H9 (cell line): Measurements from ENCODE around the gene IL1RAPL1. TPM values are rescaled to one million over a fixed set of nuclear protein-coding genes. Genes with fewer than 3 reads are reported as not detected.

Experiments used
- DNase-seq: peaks from one replicate; pipeline ENCODE4 v3.0.0-alpha.2; 2017
- H2AFZ ChIP-seq: one replicate; pipeline ENCODE4 v1.6.1; 2013; ENCODE audit warnings: mild to moderate bottlenecking, low read length, control low read depth, moderate library complexity
- H2AK5ac ChIP-seq: 2 replicates; pipeline ENCODE4 v1.6.1; 2013; ENCODE audit warnings: low read length, control low read depth, mixed read lengths; ENCODE audit not compliant: insufficient read length
- H2BK120ac ChIP-seq: one replicate; pipeline ENCODE4 v1.6.1; 2013; ENCODE audit warnings: low read depth, mild to moderate bottlenecking, low read length, control low read depth, inconsistent platforms; ENCODE audit not compliant: poor library complexity, severe bottlenecking
- H2BK12ac ChIP-seq: 2 replicates; pipeline ENCODE4 v1.6.1; 2013; ENCODE audit warnings: low read length, control low read depth, mixed read lengths, low read depth; ENCODE audit not compliant: insufficient read length
- H2BK15ac ChIP-seq: 2 replicates; pipeline ENCODE4 v1.6.1; 2013; ENCODE audit warnings: low read depth, low read length, control low read depth
- H2BK20ac ChIP-seq: one replicate; pipeline ENCODE4 v1.6.1; 2013; ENCODE audit warnings: low read depth, mild to moderate bottlenecking, low read length, control low read depth, inconsistent platforms; ENCODE audit not compliant: poor library complexity, severe bottlenecking
- H2BK5ac ChIP-seq: 2 replicates; pipeline ENCODE4 v1.6.1; 2013; ENCODE audit warnings: low read length, control low read depth, mixed read lengths; ENCODE audit not compliant: insufficient read length
- H3K14ac ChIP-seq: 2 replicates; pipeline ENCODE4 v1.6.1; 2013; ENCODE audit warnings: low read length, control low read depth; ENCODE audit not compliant: insufficient read depth
- H3K18ac ChIP-seq: 2 replicates; pipeline ENCODE4 v1.6.1; 2013; ENCODE audit warnings: low read depth, mild to moderate bottlenecking, mixed read lengths, low read length, control low read depth; ENCODE audit not compliant: insufficient read length
- H3K23ac ChIP-seq: 2 replicates; pipeline ENCODE4 v1.6.1; 2013; ENCODE audit warnings: low read length, control low read depth, mixed read lengths, low read depth; ENCODE audit not compliant: insufficient read length
- H3K23me2 ChIP-seq: 2 replicates; pipeline ENCODE4 v1.6.1; 2013; ENCODE audit warnings: low read depth, mild to moderate bottlenecking, mixed read lengths, low read length, control low read depth; ENCODE audit not compliant: insufficient read length, poor library complexity, severe bottlenecking
- H3K27ac ChIP-seq: 2 replicates; pipeline ENCODE4 v1.5.1; 2013; ENCODE audit warnings: low read length, control low read depth, mixed read lengths, low read depth; ENCODE audit not compliant: insufficient read length
- H3K27me3 ChIP-seq: 2 replicates; pipeline ENCODE4 v1.6.1; 2013; ENCODE audit warnings: low read length, control low read depth, inconsistent platforms; ENCODE audit not compliant: insufficient read depth
- H3K4ac ChIP-seq: 2 replicates; pipeline ENCODE4 v1.6.1; 2013; ENCODE audit warnings: low read depth, mild to moderate bottlenecking, control low read depth, inconsistent platforms, low read length, moderate library complexity
- H3K4me1 ChIP-seq: 2 replicates; pipeline ENCODE4 v1.6.1; 2013; ENCODE audit warnings: low read length, control low read depth, inconsistent platforms; ENCODE audit not compliant: insufficient read depth
- H3K4me2 ChIP-seq: 2 replicates; pipeline ENCODE4 v1.6.1; 2013; ENCODE audit warnings: low read length, control low read depth, mixed read lengths; ENCODE audit not compliant: insufficient read length, insufficient read depth
- H3K56ac ChIP-seq: 2 replicates; pipeline ENCODE4 v1.6.1; 2013; ENCODE audit warnings: low read depth, mild to moderate bottlenecking, mixed read lengths, low read length, control low read depth; ENCODE audit not compliant: insufficient read length
- H3K79me1 ChIP-seq: 2 replicates; pipeline ENCODE4 v1.6.1; 2013; ENCODE audit warnings: low read depth, mild to moderate bottlenecking, moderate library complexity, low read length, control low read depth, inconsistent platforms; ENCODE audit not compliant: insufficient read depth, poor library complexity, severe bottlenecking
- H3K79me2 ChIP-seq: 2 replicates; pipeline ENCODE4 v1.6.1; 2013; ENCODE audit warnings: low read length, control low read depth, inconsistent platforms; ENCODE audit not compliant: insufficient read depth
- H3K9ac ChIP-seq: 2 replicates; pipeline ENCODE4 v1.6.1; 2013; ENCODE audit warnings: low read length, control low read depth, mixed read lengths; ENCODE audit not compliant: insufficient read length; ENCODE audit errors: extremely low read depth
- H3K9me3 ChIP-seq: one replicate; pipeline ENCODE4 v1.6.1; 2013; ENCODE audit warnings: low read depth, low read length, inconsistent platforms; ENCODE audit not compliant: control insufficient read depth
- H3T11ph ChIP-seq: one replicate; pipeline ENCODE4 v1.6.1; 2013; ENCODE audit warnings: mild to moderate bottlenecking, low read length, control low read depth, inconsistent platforms
- H4K20me1 ChIP-seq: one replicate; pipeline ENCODE4 v1.6.1; 2013; ENCODE audit not compliant: control insufficient read depth, insufficient read length, insufficient read depth
- H4K5ac ChIP-seq: 2 replicates; pipeline ENCODE4 v1.6.1; 2013; ENCODE audit warnings: low read depth, mild to moderate bottlenecking, mixed read lengths, low read length, control low read depth; ENCODE audit not compliant: insufficient read length
- H4K8ac ChIP-seq: replicated peaks from 2 replicates; pipeline ENCODE4 v1.6.1; 2013; ENCODE audit warnings: low read length, control low read depth, mixed read lengths, low read depth; ENCODE audit not compliant: insufficient read length
- H4K91ac ChIP-seq: 2 replicates; pipeline ENCODE4 v1.6.1; 2013; ENCODE audit warnings: low read depth, mild to moderate bottlenecking, moderate library complexity, mixed read lengths, low read length, control low read depth; ENCODE audit not compliant: insufficient read length
- H3K27ac Mint-ChIP-seq, 3 experiments: 2 replicates in 2 of 3; 3 replicates in 1 of 3; pipeline ENCODE4 v1.8.0; 2020 to 2021; ENCODE audit warnings: mixed read lengths in 3 of 3, mild to moderate bottlenecking in 1 of 3, moderate library complexity in 1 of 3
- H3K27me3 Mint-ChIP-seq: 2 replicates; pipeline ENCODE4 v1.8.0; 2021; ENCODE audit warnings: low read depth, mild to moderate bottlenecking, moderate library complexity, mixed read lengths
- H3K36me3 Mint-ChIP-seq, 3 experiments: 2 replicates in 2 of 3; 3 replicates in 1 of 3; pipeline ENCODE4 v1.8.0; 2020 to 2021; ENCODE audit warnings: low read depth in 3 of 3, mixed read lengths in 3 of 3; ENCODE audit not compliant: insufficient read depth in 1 of 3
- H3K4me1 Mint-ChIP-seq, 2 experiments: 2 replicates each; pipeline ENCODE4 v1.8.0; 2020; ENCODE audit warnings: mixed read lengths in 2 of 2
- H3K4me3 Mint-ChIP-seq, 2 experiments: 2 replicates in 1 of 2; 3 replicates in 1 of 2; pipeline ENCODE4 v1.8.0; 2020 to 2021; ENCODE audit warnings: mild to moderate bottlenecking in 2 of 2, mixed read lengths in 2 of 2, moderate library complexity in 1 of 2
- H3K9me3 Mint-ChIP-seq, 2 experiments: 2 replicates in 1 of 2; 3 replicates in 1 of 2; pipeline ENCODE4 v1.8.0; 2020; ENCODE audit warnings: mild to moderate bottlenecking in 2 of 2, mixed read lengths in 2 of 2, moderate library complexity in 1 of 2
- WGBS: extraction: QIAGEN DNeasy Blood & Tissue Kit; methylation state at CpG from one replicate; pipeline ENCODE4 v1.1.7; 2013; ENCODE audit warnings: missing lambda C conversion rate, low lambda C conversion rate, mixed read lengths; ENCODE audit not compliant: insufficient read length; ENCODE audit errors: extremely low coverage; 5-methylcytosine and 5-hydroxymethylcytosine counted together
- total RNA-seq: library from RNA; stranded (reverse); gene quantifications from 2 replicates; pipeline ENCODE4 v1.2.1, GENCODE V29; 2021
- TF ChIP-seq, protein P1 (sequence below): fragments of 200-600 bp; sonication (generic); conservative IDR thresholded peaks from 3 replicates; pipeline ENCODE4 v1.8.0; 2021; ENCODE audit warnings: antibody characterized with exemption, mild to moderate bottlenecking

The IL1RAPL1 gene
- total RNA-seq, 1 experiment from 2014 or later: 0.31 TPM

DNA sequence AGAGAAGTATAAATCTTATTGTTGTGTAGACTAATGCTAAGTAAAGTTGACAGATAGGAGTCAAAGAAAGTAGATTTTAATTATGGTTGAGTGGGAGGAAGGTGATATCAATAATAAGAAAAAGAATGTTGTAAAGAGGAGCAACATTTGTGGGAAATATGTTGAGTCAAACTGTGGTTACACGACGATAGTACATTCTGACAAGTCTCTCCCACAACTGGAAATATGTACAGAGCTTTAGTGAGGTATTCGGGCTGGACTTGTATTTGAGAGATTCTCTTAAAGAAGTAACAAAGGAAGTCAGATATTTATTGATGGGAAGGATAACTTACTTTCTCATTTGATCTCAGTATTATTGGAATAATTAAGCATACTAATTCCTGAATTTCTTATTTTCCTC lies 1102.8 kb downstream of the IL1RAPL1 start:
- H3K23ac ChIP-seq: no peak overlapping the region
- Mint-ChIP-seq H3K36me3 (no peaks in the 10 kb centered on the region), H3K27me3 (no peaks in the 10 kb centered on the region), H3K27ac (no peak overlapping the region), H3K4me3 (no peak overlapping the region), H3K4me1 (peaks cover 4% of the 10 kb centered on the region in 2 experiments; a peak in 3 of 4 replicates), H3K9me3 (peaks cover 0 to 36% of the 10 kb centered on the region in 2 experiments; a peak in 4 of 5 replicates)
- no peak overlapping the region for H2BK5ac ChIP-seq
- no peaks in the 10 kb centered on the region for H3K4me1 ChIP-seq
- H4K91ac ChIP-seq: no peak overlapping the region
- no peaks in the 10 kb centered on the region for H3K79me2 ChIP-seq
- H2BK12ac ChIP-seq: no peak overlapping the region
- H4K8ac ChIP-seq: no peak overlapping the region
- no peak overlapping the region for H3K14ac ChIP-seq
- H3K27me3 ChIP-seq: no peaks in the 10 kb centered on the region
- H3K4me2 ChIP-seq: no peak overlapping the region
- H3K27ac ChIP-seq: no peak overlapping the region
- H2BK120ac ChIP-seq: no peak overlapping the region
- no peaks in the 10 kb centered on the region for H4K20me1 ChIP-seq
- H3K79me1 ChIP-seq: no peaks in the 10 kb centered on the region
- no peak overlapping the region for H2BK15ac ChIP-seq
- H3K9ac ChIP-seq: no peak overlapping the region
- TF ChIP-seq, protein P1, sequence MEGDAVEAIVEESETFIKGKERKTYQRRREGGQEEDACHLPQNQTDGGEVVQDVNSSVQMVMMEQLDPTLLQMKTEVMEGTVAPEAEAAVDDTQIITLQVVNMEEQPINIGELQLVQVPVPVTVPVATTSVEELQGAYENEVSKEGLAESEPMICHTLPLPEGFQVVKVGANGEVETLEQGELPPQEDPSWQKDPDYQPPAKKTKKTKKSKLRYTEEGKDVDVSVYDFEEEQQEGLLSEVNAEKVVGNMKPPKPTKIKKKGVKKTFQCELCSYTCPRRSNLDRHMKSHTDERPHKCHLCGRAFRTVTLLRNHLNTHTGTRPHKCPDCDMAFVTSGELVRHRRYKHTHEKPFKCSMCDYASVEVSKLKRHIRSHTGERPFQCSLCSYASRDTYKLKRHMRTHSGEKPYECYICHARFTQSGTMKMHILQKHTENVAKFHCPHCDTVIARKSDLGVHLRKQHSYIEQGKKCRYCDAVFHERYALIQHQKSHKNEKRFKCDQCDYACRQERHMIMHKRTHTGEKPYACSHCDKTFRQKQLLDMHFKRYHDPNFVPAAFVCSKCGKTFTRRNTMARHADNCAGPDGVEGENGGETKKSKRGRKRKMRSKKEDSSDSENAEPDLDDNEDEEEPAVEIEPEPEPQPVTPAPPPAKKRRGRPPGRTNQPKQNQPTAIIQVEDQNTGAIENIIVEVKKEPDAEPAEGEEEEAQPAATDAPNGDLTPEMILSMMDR: no peak
- no peak overlapping the region for H3T11ph ChIP-seq
- no peak overlapping the region for H3K56ac ChIP-seq
- no peaks in the 10 kb centered on the region for H3K23me2 ChIP-seq
- WGBS: no CpG with 5 or more reads among the region's 3 CpGs
- no peak overlapping the region for H2AK5ac ChIP-seq
- no peak overlapping the region for H4K5ac ChIP-seq
- H3K4ac ChIP-seq: no peak overlapping the region
- no peak overlapping the region for H2BK20ac ChIP-seq
- H3K18ac ChIP-seq: no peak overlapping the region
- no peak overlapping the region for H2AFZ ChIP-seq
- no peak for DNase-seq
- H3K9me3 ChIP-seq: no peaks in the 10 kb centered on the region
